HAP-1 (cell line): ENCODE measurements around the gene ABHD2.
"Not testable (repeated sequence)": the region's sequence is repeated elsewhere in the genome, so short reads cannot be mapped to it uniquely, and the experiment has no call there.

ENCODE experiments used
- DNase-seq, 2 experiments: peaks; one replicate each; pipeline ENCODE4 v3.0.0-alpha.2; 2016 to 2020; ENCODE audit warnings: low spot score in 2 of 2
- H3K27me3 ChIP-seq: fragments of 250-450 bp; sonication (Bioruptor Pico); 2 replicates; pipeline ENCODE4 v1.5.1; 2020; ENCODE audit warnings: low read depth, mild to moderate bottlenecking, moderate library complexity
- H3K36me3 ChIP-seq: fragments of 250-450 bp; sonication (Bioruptor Pico); replicated peaks from 2 replicates; pipeline ENCODE4 v1.5.1; 2020; ENCODE audit warnings: mild to moderate bottlenecking
- H3K4me1 ChIP-seq: fragments of 250-450 bp; sonication (Bioruptor Pico); 2 replicates; pipeline ENCODE4 v1.5.1; 2020; ENCODE audit warnings: mild to moderate bottlenecking
- H3K4me3 ChIP-seq: fragments of 250-450 bp; sonication (Bioruptor Pico); 2 replicates; pipeline ENCODE4 v1.5.1; 2020; ENCODE audit warnings: mild to moderate bottlenecking, moderate library complexity
- H3K9me3 ChIP-seq: fragments of 250-450 bp; sonication (Bioruptor Pico); 2 replicates; pipeline ENCODE4 v1.5.1; 2020; ENCODE audit warnings: mild to moderate bottlenecking, moderate library complexity
- in situ Hi-C: fragments of 300-500 bp; cut with MboI; formaldehyde crosslinking; loops from 3 replicates; pipeline ENCODE4 v1.14.3; 2020; ENCODE audit warnings: low sequenced_read_pairs, inconsistent platforms, mixed read lengths

ABHD2 gene

GRCh38 chr15:89112341-89112971 is 24.2 kb downstream of the ABHD2 start:
- H3K36me3 ChIP-seq = peaks cover 10% of the 10 kb centered on the region
- no peaks in the 10 kb centered on the region for H3K4me1 ChIP-seq
- no peak overlapping the region for H3K4me3 ChIP-seq
- no peaks in the 10 kb centered on the region for H3K27me3 ChIP-seq
- no peak for DNase-seq
- in situ Hi-C loops = no loop called here
- no peaks in the 10 kb centered on the region for H3K9me3 ChIP-seq

- Histone ChIP-seq H3K36me3 (peaks cover 14% of the 10 kb centered on the region), H3K9me3 (no peaks in the 10 kb centered on the region), H3K27me3 (no peaks in the 10 kb centered on the region), H3K4me3 (no peak overlapping the region), H3K4me1 (no peaks in the 10 kb centered on the region)
- DNase-seq = no peak
- in situ Hi-C loops = no loop called here
Observed at GRCh38 chr15:89113296-89114024, 25.2 kb downstream of the ABHD2 start.

GRCh38 chr15:89114990-89115389 is 26.7 kb downstream of the ABHD2 start:
- Histone ChIP-seq H3K27me3 (no peaks in the 10 kb centered on the region), H3K4me3 (no peak overlapping the region), H3K4me1 (no peaks in the 10 kb centered on the region), H3K36me3 (peaks cover 18% of the 10 kb centered on the region), H3K9me3 (no peaks in the 10 kb centered on the region)
- in situ Hi-C loops = no loop called here
- DNase-seq = no peak

GRCh38 chr15:89115547-89115946 is 27.3 kb downstream of the ABHD2 start:
- in situ Hi-C loops = no loop called here
- Histone ChIP-seq H3K27me3 (no peaks in the 10 kb centered on the region), H3K4me3 (no peak overlapping the region), H3K4me1 (no peaks in the 10 kb centered on the region), H3K9me3 (no peaks in the 10 kb centered on the region), H3K36me3 (peaks cover 18% of the 10 kb centered on the region)
- DNase-seq = no peak

GRCh38 chr15:89116404-89116803 is 28.1 kb downstream of the ABHD2 start:
- DNase-seq = no peak
- Histone ChIP-seq H3K4me1 (no peaks in the 10 kb centered on the region), H3K36me3 (peaks cover 18% of the 10 kb centered on the region), H3K9me3 (no peaks in the 10 kb centered on the region), H3K4me3 (no peak overlapping the region), H3K27me3 (no peaks in the 10 kb centered on the region)
- in situ Hi-C loops = no loop called here

GRCh38 chr15:89117790-89118189 is 29.5 kb downstream of the ABHD2 start:
- DNase-seq = no peak
- no peaks in the 10 kb centered on the region for H3K4me1 ChIP-seq
- H3K36me3 ChIP-seq = peaks cover 18% of the 10 kb centered on the region
- in situ Hi-C loops = no loop called here
- no peaks in the 10 kb centered on the region for H3K9me3 ChIP-seq
- H3K4me3 ChIP-seq = no peak overlapping the region
- no peaks in the 10 kb centered on the region for H3K27me3 ChIP-seq

GRCh38 chr15:89118481-89118989 is 30.3 kb downstream of the ABHD2 start:
- Histone ChIP-seq H3K4me1 (no peaks in the 10 kb centered on the region), H3K27me3 (no peaks in the 10 kb centered on the region), H3K4me3 (no peak overlapping the region), H3K9me3 (no peaks in the 10 kb centered on the region), H3K36me3 (peaks cover 18% of the 10 kb centered on the region)
- in situ Hi-C loops = no loop called here
- DNase-seq = no peak

GRCh38 chr15:89119489-89120478 is 31.5 kb downstream of the ABHD2 start:
- Histone ChIP-seq H3K9me3 (no peaks in the 10 kb centered on the region), H3K4me1 (peaks cover 6% of the 10 kb centered on the region), H3K4me3 (no peak overlapping the region), H3K27me3 (no peaks in the 10 kb centered on the region), H3K36me3 (peaks cover 18% of the 10 kb centered on the region)
- no peak for DNase-seq
- in situ Hi-C loops = no loop called here

GRCh38 chr15:89120479-89121000 is 32.3 kb downstream of the ABHD2 start:
- H3K9me3 ChIP-seq, H3K27me3 ChIP-seq, H3K4me1 ChIP-seq, H3K4me3 ChIP-seq, DNase-seq, in situ Hi-C loops: not testable (repeated sequence)
- H3K36me3 ChIP-seq = peaks cover 18% of the 10 kb centered on the region

GRCh38 chr15:89121414-89121813 is 33.2 kb downstream of the ABHD2 start:
- no peaks in the 10 kb centered on the region for H3K27me3 ChIP-seq
- in situ Hi-C loops = no loop called here
- peaks cover 21% of the 10 kb centered on the region for H3K36me3 ChIP-seq
- H3K4me1 ChIP-seq = peaks cover 6% of the 10 kb centered on the region
- no peak for DNase-seq
- H3K4me3 ChIP-seq = no peak overlapping the region
- H3K9me3 ChIP-seq = no peaks in the 10 kb centered on the region

GRCh38 chr15:89122505-89123180 is 34.4 kb downstream of the ABHD2 start:
- Histone ChIP-seq H3K9me3 (no peaks in the 10 kb centered on the region), H3K4me3 (no peak overlapping the region), H3K27me3 (no peaks in the 10 kb centered on the region), H3K36me3 (peaks cover 11% of the 10 kb centered on the region), H3K4me1 (peaks cover 6% of the 10 kb centered on the region)
- no peak for DNase-seq
- in situ Hi-C loops = no loop called here

GRCh38 chr15:89123181-89123525 is 34.9 kb downstream of the ABHD2 start:
- peaks cover 6% of the 10 kb centered on the region for H3K4me1 ChIP-seq
- H3K4me3 ChIP-seq = no peak overlapping the region
- peaks cover 8% of the 10 kb centered on the region; the same call in 1 of the 2 replicates for H3K36me3 ChIP-seq
- DNase-seq = no peak
- no peaks in the 10 kb centered on the region for H3K9me3 ChIP-seq
- no peaks in the 10 kb centered on the region for H3K27me3 ChIP-seq
- in situ Hi-C loops = no loop called here
